HEK293T (cell line): ENCODE data around the gene STAB2.

Experiments used
- CTCF ChIA-PET: fragments of 350-600 bp; formaldehyde crosslinking; extraction: SDS; loops from one replicate; lab custom pipeline; 2021; ENCODE audit warnings: antibody characterized with exemption, inconsistent platforms; lab: Yijun Ruan, JAX
- POLR2A ChIA-PET: fragments of 350-600 bp; formaldehyde crosslinking; extraction: SDS; loops from one replicate; lab custom pipeline; 2020; ENCODE audit warnings: antibody characterized with exemption, inconsistent platforms; lab: Yijun Ruan, JAX
- DNase-seq: peaks from one replicate; pipeline ENCODE4 v3.0.0; 2012; ENCODE audit warnings: mixed read lengths; ENCODE audit errors: extremely low spot score
- ARNT ChIP-seq: fragments of 450-650 bp; IDR thresholded peaks from 2 replicates; pipeline ENCODE4 v1.6.1; 2017; ENCODE audit warnings: mild to moderate bottlenecking
- BHLHE40 ChIP-seq: fragments of 450-650 bp; IDR thresholded peaks from 2 replicates; pipeline ENCODE4 v1.6.1; 2016; ENCODE audit warnings: mild to moderate bottlenecking, moderate library complexity, borderline replicate concordance
- CTBP1 ChIP-seq: fragments of 450-650 bp; IDR thresholded peaks from 2 replicates; pipeline ENCODE4 v1.6.1; 2016; ENCODE audit warnings: borderline replicate concordance
- ELF4 ChIP-seq: fragments of 450-650 bp; IDR thresholded peaks from 2 replicates; pipeline ENCODE4 v1.6.1; 2017; ENCODE audit warnings: antibody characterized with exemption
- FOXK2 ChIP-seq: fragments of 450-650 bp; IDR thresholded peaks from 2 replicates; pipeline ENCODE4 v1.6.1; 2016; ENCODE audit warnings: mild to moderate bottlenecking
- FOXM1 ChIP-seq: fragments of 450-650 bp; IDR thresholded peaks from 2 replicates; pipeline ENCODE4 v1.6.1; 2017; ENCODE audit warnings: mild to moderate bottlenecking, borderline replicate concordance
- HDGF ChIP-seq: fragments of 450-650 bp; IDR thresholded peaks from 2 replicates; pipeline ENCODE4 v1.6.1; 2017; ENCODE audit warnings: antibody characterized with exemption, borderline replicate concordance
- L3MBTL2 ChIP-seq: fragments of 450-650 bp; conservative IDR thresholded peaks from 2 replicates; pipeline ENCODE4 v1.6.1; 2016; ENCODE audit warnings: mild to moderate bottlenecking
- LEF1 ChIP-seq: fragments of 450-650 bp; IDR thresholded peaks from 2 replicates; pipeline ENCODE4 v1.6.1; 2017; ENCODE audit warnings: mild to moderate bottlenecking, borderline replicate concordance
- NFRKB ChIP-seq: fragments of 450-650 bp; IDR thresholded peaks from 2 replicates; pipeline ENCODE4 v1.6.1; 2016; ENCODE audit warnings: mild to moderate bottlenecking, moderate library complexity
- SP1 ChIP-seq: fragments of 450-650 bp; IDR thresholded peaks from 2 replicates; pipeline ENCODE4 v1.6.1; 2017
- SUZ12 ChIP-seq: fragments of 450-650 bp; IDR thresholded peaks from 2 replicates; pipeline ENCODE4 v1.6.1; 2016; ENCODE audit warnings: mild to moderate bottlenecking
- TARDBP ChIP-seq: fragments of 450-650 bp; IDR thresholded peaks from 2 replicates; pipeline ENCODE4 v1.6.1; 2016
- ZNF384 ChIP-seq: fragments of 450-650 bp; IDR thresholded peaks from 2 replicates; pipeline ENCODE4 v1.6.1; 2016
- TF ChIP-seq, protein P1 (sequence below): fragments of 450-650 bp; IDR thresholded peaks from 2 replicates; pipeline ENCODE4 v1.6.1; 2016

STAB2 gene

DNA sequence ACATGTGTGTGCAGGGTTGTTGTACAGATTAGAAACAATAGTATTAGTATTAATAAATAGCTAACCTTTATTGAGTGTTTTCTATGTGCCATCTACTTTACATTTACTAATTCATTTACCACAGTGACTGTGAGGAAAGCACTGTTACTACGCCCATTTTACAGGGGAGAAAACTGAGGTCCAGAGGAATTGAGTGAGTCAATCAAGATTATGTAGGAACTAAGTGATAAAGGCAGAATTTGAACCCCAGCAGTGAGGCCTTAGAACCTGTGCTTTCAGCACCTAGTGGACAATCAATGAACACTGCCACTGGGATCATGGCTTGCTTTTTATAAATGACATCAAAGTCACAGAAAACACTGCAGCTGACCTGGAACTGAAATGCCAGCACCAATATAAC lies 225.7 kb downstream of the STAB2 start:
- no peak for DNase-seq
- POLR2A ChIA-PET: no interaction called here
- TF ChIP-seq ZNF384 (no peak), NFRKB (no peak), HDGF (no peak), CTBP1 (no peak), SUZ12 (no peak), BHLHE40 (no peak), FOXM1 (no peak), LEF1 (no peak), ARNT (no peak), TARDBP (no peak), ELF4 (no peak), SP1 (no peak), FOXK2 (no peak), L3MBTL2 (no peak)
- TF ChIP-seq, protein P1, sequence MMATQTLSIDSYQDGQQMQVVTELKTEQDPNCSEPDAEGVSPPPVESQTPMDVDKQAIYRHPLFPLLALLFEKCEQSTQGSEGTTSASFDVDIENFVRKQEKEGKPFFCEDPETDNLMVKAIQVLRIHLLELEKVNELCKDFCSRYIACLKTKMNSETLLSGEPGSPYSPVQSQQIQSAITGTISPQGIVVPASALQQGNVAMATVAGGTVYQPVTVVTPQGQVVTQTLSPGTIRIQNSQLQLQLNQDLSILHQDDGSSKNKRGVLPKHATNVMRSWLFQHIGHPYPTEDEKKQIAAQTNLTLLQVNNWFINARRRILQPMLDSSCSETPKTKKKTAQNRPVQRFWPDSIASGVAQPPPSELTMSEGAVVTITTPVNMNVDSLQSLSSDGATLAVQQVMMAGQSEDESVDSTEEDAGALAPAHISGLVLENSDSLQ: no peak
- CTCF ChIA-PET: no interaction called here

DNA sequence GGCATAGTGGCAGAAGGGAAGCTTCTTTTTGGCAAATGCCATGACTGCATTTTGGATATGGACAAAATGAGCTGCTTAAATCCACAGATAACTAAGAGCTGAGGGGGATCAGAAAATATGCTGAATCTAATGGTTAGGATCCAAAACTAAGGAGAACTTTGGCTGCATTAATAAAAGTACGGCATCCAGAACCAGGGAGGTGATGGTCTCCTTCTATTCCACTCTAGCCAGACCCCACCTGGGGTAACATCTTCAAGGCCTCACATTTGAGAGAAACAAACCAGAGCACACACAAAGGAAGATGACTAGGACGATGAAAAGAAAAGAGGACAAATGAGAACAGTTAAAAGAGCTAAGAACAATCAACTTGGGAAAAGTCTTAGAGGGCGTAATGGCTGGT lies 226.4 kb downstream of the STAB2 start:
- TF ChIP-seq HDGF (no peak), NFRKB (no peak)
- CTCF ChIA-PET: no interaction called here
- DNase-seq: no peak
- POLR2A ChIA-PET: interaction anchor here (0.9 kb wide), 1 partner anchor 14 kb away, joined by 3 read pairs; no protein-coding TSS in a partner anchor

DNA sequence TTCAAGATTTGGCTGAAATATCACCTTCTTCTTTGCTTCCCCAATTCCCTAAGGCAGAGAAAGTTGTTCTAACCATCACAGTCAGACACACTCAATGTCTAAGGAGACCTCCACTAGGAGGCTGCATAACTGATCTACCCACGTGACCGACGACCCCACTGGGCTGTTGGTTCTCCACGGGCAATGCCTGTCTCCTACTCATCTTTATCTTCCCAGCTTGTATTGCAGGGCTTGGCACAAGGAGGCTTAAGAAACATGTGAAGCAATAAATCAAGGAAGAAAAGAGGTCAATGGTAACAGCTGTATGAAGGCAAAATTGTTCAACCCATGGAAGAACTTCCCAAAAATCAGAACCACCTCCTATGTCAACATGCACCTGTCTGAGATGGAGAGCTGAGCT lies 226.9 kb downstream of the STAB2 start:
- ChIA-PET CTCF (no interaction called here), POLR2A (interaction anchor here (0.9 kb wide), 1 partner anchor 13 kb away, joined by 3 read pairs; no protein-coding TSS in a partner anchor)
- no peak for DNase-seq
- no peak for TF ChIP-seq ELF4
- TF ChIP-seq, protein P1: no peak
- TF ChIP-seq ZNF384: no peak
- no peak for TF ChIP-seq HDGF

DNA sequence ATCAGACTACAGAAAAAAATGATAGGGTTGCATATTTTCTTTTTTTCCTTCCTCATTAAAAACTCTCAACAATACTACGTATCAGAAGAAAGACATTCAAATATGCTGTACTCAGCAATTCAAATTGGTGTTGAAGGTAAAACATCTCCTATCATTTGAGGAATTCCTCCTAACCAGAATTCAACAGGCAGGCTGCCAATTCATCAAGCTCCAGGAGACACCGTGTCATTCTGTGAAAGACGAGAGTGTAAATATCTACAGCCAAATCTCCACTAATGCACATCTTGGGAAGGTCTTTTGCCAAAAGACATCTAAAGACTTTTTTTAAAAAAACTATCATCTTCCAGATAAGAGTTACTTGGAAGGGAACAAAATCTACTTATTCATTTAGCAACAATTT lies 227.4 kb downstream of the STAB2 start:
- ChIA-PET CTCF (no interaction called here), POLR2A (no interaction called here)
- no peak for TF ChIP-seq SUZ12
- TF ChIP-seq BHLHE40: no peak
- TF ChIP-seq SP1: no peak
- no peak for TF ChIP-seq HDGF
- no peak for TF ChIP-seq FOXK2
- no peak for TF ChIP-seq ARNT
- TF ChIP-seq, protein P1: no peak
- TF ChIP-seq FOXM1: no peak
- TF ChIP-seq CTBP1: no peak
- TF ChIP-seq L3MBTL2: no peak
- no peak for TF ChIP-seq ZNF384
- TF ChIP-seq NFRKB: no peak
- no peak for DNase-seq
